Activated CD8-positive, alpha-beta memory T cell treated with anti-CD3 and anti-CD28 coated beads, Interleukin-2, amount 50 U/mL, for 48 hours (primary cell): ENCODE results near the gene C1GALT1C1L.
"Not testable (repeated sequence)": the region's sequence is repeated elsewhere in the genome, so short reads cannot be mapped to it uniquely, and the experiment has no call there.

Experiments
- DNase-seq: peaks from one replicate; pipeline ENCODE4 v3.0.0-alpha.2; 2020

The C1GALT1C1L gene

GRCh38 chr2:43648994-43649701, 27.1 kb downstream of the C1GALT1C1L start:
- no peak for DNase-seq

- DNase-seq = no peak
Measured at GRCh38 chr2:43643680-43644079, 32.5 kb downstream of the C1GALT1C1L start.

GRCh38 chr2:43642363-43642762, 33.9 kb downstream of the C1GALT1C1L start:
- no peak for DNase-seq

- DNase-seq = peak; percentile 96
Measured at GRCh38 chr2:43637030-43637803, 39.0 kb downstream of the C1GALT1C1L start, which contains the start of gene PLEKHH2. PLEKHH2 (plus strand) TSS chr2:43637260; CDS start chr2:43644674, 7,414 bp downstream.

- no peak for DNase-seq
Measured at GRCh38 chr2:43636621-43637020, 39.6 kb downstream of the C1GALT1C1L start.

GRCh38 chr2:43636153-43636552, 40.1 kb downstream of the C1GALT1C1L start:
- DNase-seq = not testable (repeated sequence)

GRCh38 chr2:43634604-43635306, 41.5 kb downstream of the C1GALT1C1L start:
- DNase-seq = no peak

- DNase-seq = no peak
Measured at GRCh38 chr2:43631618-43632317, 44.5 kb downstream of the C1GALT1C1L start.
